IPS DF 4.7 (cell line): ENCODE data around the gene SVOP.
"Not testable (repeated sequence)": the region's sequence is repeated elsewhere in the genome, so short reads cannot be mapped to it uniquely, and the experiment has no call there.

Experiments
- DNase-seq: peaks from one replicate; pipeline ENCODE4 v3.0.0-alpha.2; 2013; ENCODE audit warnings: low spot score; ENCODE audit errors: extremely low read depth

The SVOP gene

DNA sequence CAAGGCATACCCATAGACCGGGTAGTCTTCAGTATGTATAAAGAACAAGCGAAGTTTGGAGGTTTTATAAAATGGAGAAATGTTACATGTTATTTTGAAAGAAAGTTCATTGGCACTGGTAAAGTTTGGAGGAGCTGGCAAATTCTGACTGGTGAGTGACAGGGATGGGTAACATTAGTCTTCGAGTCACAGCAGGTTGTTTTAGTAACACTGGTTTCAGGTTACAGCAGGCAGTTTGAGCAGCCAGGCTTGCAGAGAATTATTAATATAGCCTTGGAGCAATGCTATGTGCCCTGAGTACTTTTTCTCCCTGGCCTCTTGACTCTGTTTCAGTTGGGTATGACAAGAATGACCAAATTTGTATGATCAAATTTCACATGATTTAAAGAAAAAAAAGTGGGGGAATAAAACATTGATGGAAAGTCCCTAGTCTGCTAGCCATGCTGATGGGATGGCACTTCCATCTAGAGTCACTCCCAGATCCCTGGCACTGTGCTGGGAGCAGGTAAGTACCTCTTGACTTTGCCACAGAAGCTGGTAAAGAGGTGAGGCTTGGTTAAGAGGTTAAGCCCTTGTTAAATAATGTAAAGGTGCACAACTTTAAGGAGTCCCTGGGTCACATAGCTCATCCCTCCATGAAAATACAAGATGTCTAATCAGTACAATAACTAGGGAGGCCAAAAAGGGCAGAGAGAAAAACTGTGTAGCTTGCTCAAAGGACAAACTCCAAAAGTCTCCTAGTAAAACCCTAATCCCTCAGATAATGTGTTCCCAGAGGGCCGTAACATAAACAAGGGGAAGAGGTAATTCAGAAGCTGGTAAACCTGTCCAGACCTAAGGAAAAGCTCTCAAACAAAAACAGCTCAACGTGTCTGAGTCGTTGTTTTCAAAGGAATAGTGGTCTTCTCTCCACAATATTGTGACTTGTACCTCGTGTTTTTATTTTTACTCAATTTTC lies 12.7 kb upstream of the SVOP start:
- no peak for DNase-seq

DNA sequence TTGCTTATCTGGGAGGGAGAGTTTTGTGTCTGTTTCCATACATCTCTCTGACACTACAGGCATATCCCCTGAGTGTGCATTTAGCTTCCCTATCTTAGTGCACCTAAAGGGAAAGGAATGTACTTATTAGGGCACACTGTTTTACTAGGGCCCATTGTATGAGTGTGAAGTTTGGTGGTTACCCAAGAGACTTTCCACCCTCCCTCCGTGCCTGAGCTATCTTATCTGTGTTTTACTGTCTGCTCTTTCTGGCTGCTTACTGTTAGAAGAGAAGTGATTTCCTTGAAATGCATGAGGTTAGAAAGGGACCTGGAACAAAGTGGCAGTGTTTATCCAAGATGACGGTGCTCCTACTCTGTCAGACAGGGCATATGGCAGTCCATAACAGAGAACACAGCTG lies 8.5 kb upstream of the SVOP start:
- DNase-seq: no peak

DNA sequence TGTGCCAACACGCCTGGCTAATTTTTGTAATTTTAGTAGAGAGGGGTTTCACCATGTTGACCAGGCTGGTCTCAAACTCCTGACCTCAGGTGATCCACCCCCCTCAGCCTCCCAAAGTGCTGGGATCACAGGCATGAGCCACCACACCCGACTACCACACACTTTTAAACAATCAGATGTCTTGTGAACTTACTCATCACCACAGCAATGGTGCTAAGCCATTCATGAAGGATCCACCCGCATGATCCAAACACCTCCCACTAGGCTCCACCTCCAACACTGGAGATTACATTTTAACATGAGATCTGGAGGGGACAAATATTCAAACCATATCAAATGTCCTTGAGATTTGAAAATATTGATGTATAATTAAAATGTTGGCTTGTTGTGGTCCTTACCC lies 7.8 kb upstream of the SVOP start:
- DNase-seq: not testable (repeated sequence)

DNA sequence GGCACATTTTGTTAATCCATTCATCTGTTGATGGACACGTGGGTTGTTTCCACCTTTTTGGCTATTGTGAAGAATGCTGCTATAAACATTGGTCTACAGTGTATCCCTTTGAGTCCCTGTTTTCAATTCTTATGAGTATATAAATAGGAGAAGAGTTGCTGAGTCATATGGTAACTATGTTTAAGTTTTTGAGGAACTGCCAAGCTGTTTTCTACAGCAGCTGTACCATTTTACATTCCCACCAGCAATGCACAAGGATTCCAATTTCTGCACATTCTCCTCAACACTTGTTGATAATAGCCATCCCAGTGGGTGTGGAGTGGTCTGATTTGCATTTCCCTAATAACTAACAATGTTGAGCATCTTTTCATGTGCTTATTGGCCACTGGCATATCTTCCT lies 6.9 kb upstream of the SVOP start:
- no peak for DNase-seq

- DNase-seq: no peak
Measured at GRCh38 chr12:109020146-109020795, 597 bp downstream of the SVOP start.

DNA sequence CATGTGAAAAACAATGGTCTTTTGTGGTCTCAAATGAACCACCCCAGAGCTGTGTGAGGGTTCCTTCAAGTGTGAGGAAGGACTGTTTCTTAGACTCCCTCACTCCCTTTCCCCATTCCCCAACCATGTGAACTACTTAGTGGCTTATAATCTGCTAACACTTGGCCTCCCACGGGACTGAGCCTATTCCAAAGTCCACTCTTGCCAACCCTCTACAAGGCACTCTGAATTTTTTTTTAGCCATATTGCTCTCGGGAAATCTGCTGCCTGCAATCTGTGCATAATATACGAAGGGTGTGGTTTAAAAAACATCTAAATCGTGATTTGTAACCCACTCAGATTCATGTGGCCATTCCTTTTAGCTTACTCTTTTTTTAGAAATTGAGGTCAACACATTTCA lies 2.6 kb downstream of the SVOP start:
- no peak for DNase-seq

DNA sequence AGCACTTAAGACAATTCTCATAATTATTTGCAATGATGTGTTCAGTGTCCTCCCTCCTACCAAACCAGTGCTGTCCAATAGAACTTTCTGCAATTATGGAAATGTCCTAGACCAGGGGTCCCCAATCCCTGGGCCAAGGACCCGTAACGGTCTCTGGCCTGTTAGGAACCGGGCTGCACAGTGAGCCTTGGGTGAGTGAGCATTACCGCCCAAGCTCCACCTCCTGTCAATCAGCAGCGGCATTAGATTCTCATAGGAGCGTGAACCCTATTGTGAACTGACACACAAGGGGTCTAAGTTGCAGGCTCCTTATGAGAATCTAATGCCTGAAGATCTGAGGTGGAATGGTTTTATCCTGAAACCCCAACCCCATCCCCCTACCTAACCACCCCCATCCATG lies 3.9 kb downstream of the SVOP start:
- DNase-seq: no peak

GRCh38 chr12:109016016-109016415 lies 4.9 kb downstream of the SVOP start:
- no peak for DNase-seq

GRCh38 chr12:109014984-109015765 lies 5.7 kb downstream of the SVOP start:
- no peak for DNase-seq

DNA sequence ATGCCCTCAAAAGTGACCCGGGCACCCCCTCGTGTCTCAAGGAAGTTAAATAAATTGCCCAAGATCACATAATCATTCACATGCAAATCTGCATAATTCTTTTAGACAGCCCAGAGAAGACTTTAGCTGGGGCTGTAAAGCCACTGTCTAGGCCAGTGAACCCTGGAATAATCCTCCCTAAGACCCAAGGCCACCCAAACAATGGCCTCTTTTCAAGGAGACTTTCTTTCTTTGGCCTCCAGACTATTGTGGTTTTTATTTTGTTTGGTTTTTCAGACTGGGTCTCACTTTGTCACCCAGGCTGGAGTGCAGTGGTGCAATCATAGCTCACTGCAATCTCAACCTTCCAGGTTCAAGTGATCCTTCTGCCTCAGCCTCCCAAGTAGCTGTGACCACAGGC lies 10.6 kb downstream of the SVOP start:
- no peak for DNase-seq

DNA sequence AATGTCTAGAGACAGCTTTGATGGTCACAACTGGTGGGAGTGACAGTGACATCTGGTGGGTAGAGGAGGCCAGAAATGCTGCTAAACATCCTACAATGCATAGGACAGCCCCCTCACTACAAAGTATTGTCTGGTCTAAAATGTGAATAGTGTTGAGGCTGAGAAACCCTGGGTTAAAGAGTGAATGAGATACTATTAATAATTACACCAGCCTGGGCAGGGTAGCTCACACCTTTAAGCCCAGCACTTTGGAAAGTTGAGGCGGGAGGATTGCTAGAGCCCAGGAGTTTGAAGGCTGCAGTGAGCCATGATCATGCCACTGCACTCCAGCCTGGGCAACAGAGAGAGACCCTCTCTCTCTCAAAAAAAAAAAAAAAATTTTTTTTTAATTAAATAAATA lies 11.1 kb downstream of the SVOP start:
- DNase-seq: no peak

GRCh38 chr12:109004017-109004416 lies 16.9 kb downstream of the SVOP start:
- no peak for DNase-seq

GRCh38 chr12:108996320-108996719 lies 24.5 kb downstream of the SVOP start:
- no peak for DNase-seq

GRCh38 chr12:108995370-108995992 lies 25.4 kb downstream of the SVOP start:
- DNase-seq: no peak

DNA sequence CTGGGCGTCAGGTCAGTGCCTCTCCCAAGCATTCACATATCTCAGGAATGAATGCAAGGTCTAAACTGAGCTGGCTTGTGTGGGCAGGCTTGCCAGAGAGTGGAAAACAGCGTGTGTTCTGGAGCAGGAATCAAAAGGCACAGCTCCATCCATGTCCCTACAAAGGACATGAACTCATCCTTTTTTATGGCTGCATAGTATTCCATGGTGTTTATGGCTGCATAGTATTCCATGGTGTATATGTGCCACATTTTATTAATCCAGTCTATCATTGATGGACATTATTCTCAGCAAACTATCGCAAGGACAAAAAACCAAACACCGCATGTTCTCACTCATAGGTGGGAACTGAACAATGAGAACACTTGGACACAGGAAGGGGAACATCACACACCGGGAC lies 30.8 kb downstream of the SVOP start:
- not testable (repeated sequence) for DNase-seq

- DNase-seq: no peak
Measured at GRCh38 chr12:108989376-108989775, 31.5 kb downstream of the SVOP start.

GRCh38 chr12:108985750-108986149 lies 35.1 kb downstream of the SVOP start:
- no peak for DNase-seq

DNA sequence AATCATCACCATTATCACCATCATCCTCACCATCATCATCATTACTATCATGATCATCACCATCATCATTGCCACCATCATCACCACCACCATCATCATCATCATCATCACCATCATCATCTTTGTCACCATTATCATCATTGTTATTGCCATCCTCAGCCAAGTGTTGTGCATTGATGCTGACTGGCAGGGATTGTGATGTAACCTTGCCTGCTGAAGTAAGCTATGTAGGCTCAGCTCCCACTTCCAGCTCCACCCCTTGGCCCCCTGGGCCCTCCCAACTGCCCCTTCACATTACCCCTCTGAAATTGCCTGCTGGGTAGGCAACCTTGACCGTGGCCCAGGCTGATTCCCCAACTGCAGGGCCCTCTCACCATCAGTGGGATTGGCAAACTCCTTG lies 37.6 kb downstream of the SVOP start:
- no peak for DNase-seq

DNA sequence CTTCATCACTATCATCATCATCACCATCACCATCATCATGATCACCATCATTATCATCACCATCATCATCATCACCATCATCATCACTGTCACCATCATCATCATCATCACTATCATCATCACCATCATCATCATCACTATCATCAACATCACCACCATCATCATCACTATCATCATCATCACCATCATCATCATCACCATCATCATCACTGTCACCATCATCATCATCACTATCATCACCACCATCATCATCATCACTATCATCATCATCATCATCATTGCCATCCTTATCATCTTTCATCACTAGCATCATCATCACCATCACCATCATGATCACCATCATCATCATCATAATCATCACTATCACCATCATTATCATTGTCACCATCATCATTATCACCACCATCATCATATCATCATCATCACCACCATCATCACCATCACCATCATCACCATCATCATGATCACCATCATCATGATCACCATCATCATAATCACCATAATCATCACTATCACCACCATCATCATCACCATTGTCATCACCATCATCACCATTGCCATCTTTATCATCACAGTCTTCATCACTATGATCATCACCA lies 38.1 kb downstream of the SVOP start:
- DNase-seq: no peak

GRCh38 chr12:108981835-108982234 lies 39.0 kb downstream of the SVOP start:
- no peak for DNase-seq
